OCI-LY1 (cell line): ENCODE data around the gene GCDH.

ENCODE experiments used
- CTCF ChIP-seq: fragments of 200-600 bp; sonication (generic), shearing (Covaris generic); IDR thresholded peaks from 2 replicates; pipeline ENCODE4 v1.5.1; 2017; ENCODE audit warnings: mild to moderate bottlenecking, antibody characterized with exemption, low read length, moderate library complexity, mixed read lengths
- EZH2 ChIP-seq: fragments of 200-600 bp; sonication (generic), shearing (Covaris generic); IDR thresholded peaks from 2 replicates; pipeline ENCODE4 v1.8.0; 2017; ENCODE audit warnings: borderline replicate concordance, mixed run types, mild to moderate bottlenecking, antibody characterized with exemption, low read length, moderate library complexity, mixed read lengths

DNA sequence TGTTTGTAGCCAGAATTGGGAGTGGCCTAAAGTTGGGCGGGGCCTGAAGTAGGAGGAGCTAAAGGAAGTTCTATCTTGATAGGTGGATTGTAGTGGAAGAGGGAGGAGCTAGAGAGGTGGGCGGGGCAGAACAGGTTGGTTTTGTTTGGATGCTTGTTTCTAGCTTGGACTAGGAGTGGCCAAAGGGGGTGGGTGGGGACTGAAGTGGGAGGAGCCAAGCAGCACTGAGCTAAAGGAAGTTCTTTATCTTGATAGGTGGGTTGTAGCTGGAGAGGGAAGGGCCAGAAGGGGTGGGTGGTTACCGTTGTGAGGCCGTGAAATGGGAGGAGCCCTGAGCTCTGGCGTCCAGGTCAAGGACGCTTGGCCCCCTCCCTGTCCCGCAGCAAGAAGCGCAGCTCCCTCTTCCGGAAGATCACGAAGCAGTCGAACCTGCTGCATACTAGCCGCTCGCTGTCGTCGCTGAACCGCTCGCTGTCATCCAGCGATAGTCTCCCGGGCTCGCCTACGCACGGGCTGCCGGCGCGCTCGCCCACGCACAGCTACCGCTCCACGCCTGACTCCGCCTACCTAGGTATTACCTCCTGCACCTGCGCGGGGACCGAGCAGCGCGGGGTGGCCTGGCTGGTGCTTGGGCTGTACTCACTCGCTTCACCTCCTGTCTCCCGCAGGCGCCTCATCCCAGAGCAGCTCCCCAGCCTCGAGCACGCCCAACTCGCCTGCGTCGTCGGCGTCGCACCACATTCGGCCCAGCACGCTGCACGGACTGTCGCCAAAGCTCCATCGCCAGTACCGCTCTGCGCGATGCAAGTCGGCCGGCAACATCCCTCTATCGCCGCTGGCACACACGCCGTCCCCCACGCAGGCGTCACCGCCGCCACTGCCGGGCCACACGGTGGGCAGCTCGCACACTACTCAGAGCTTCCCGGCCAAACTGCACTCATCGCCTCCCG lies 17.7 kb upstream of the GCDH start:
- TF ChIP-seq EZH2 (no peak), CTCF (no peak)
